Measurements from ENCODE around the gene MPZL2. TPM values are rescaled to one million over a fixed set of nuclear protein-coding genes. Genes with fewer than 3 reads are reported as not detected.
A peak's percentile ranks its signal among the peaks of the same experiment; 100 is the strongest.

The MPZL2 gene
- total RNA-seq (2014; rRNA removed; shearing (Covaris generic)) (2.8 and 4.2 TPM in 2 replicates), polyA plus RNA-seq (2016; fragmentation: Nextera tagmentation; extraction: Ambion mirVana) (2.1 and 2.6 TPM in 2 replicates)
- long read RNA-seq, partial matches to known transcripts = 0 of 2 reads
- long read RNA-seq, other reads (novel, unspliced or antisense) = 0 of 2 reads

DNA sequence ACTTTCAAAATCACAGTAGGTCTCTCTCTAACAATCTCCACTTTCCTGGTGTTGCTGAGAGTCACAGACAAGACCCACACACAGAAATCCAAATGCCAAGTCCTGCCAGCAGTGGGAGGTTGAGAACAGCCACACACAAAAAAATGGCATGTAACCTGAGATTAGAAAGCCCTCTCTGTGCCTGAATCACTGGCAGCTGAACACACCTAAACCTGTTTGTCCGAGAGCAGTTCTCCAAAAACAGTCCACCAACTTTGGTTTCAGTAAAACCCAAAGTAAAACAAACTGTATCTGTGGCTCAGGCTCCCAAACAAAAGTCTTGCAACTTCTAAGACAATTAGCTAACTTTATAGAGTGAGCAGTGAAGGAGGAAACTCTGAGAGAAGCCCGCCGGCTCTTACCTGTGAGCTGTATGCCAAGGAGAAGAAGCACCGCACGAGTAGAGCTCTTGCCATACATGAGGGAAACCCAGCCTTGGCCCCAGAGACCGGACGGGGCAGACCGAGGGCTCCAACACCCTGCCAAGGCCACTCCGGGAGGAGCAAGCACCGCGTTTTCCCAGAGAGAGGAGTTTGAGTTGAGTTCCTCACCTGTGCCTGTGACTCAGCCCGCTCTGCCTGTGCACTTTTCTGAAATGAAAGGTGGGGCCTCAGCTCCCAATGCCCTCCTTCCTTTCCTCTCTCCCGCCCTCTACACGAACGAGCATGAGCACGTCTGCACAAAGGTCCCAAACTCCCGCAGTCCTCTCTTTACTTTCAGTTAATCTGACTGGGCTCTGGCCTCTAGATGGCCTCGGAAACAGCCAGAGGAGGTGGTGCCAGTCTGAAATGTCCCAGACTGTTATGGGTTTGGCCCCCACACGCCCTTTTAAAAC lies at the start of gene MPZL2:
Gene MPZL2, minus strand, starts transcription at position 603 of the 874 bp plus-strand sequence. Its CDS starts 144 bp downstream, at position 459.
- no peaks in the 10 kb centered on the region for H3K9me2 ChIP-seq (ENCODE audit: insufficient read depth)
- peaks cover 31% of the 10 kb centered on the region for H3K4me1 Mint-ChIP-seq
- peaks cover 5% of the 10 kb centered on the region for H3K36me3 Mint-ChIP-seq (ENCODE audit: low read depth)
- peaks cover 30% of the 10 kb centered on the region for H3K27me3 Mint-ChIP-seq (ENCODE audit: insufficient read depth, low read depth, poor library complexity)
- no peak within 1 kb of the TSS for H3K27ac ChIP-seq (ENCODE audit: low read depth)
- no peaks in the 10 kb centered on the region for H3K36me3 ChIP-seq (ENCODE audit: insufficient read depth)
- peak; percentile 85 for ATAC-seq
- H3K27me3 ChIP-seq (ENCODE audit: insufficient read depth) = peaks cover 48% of the 10 kb centered on the region
- no peaks in the 10 kb centered on the region for H3K9me3 Mint-ChIP-seq
- peak within 1 kb of the TSS; percentile 73 for H3K4me2 ChIP-seq
- TF ChIP-seq POLR2AphosphoS5 (IDR thresholded peaks at IDR 0.05; ENCODE audit: low read depth) = 0 out of 2 replicates have a peak, but pooled peaks have one; percentile 11
- no peak for TF ChIP-seq STAT1 (IDR thresholded peaks at IDR 0.05; ENCODE audit: unreplicated experiment)
- H3K4me3 ChIP-seq = peak within 1 kb of the TSS; percentile 46
- H3K4me3 Mint-ChIP-seq = peak within 1 kb of the TSS; percentile 76
- peak within 1 kb of the TSS; percentile 21; the same call in 1 of the 2 replicates for H3K27ac Mint-ChIP-seq
- H3F3A ChIP-seq (replicated peaks; ENCODE audit: low read depth) = no peaks in the 10 kb centered on the region
- peaks cover 25% of the 10 kb centered on the region for H3K4me1 ChIP-seq (ENCODE audit: insufficient read depth)
- H4K20me1 ChIP-seq (replicated peaks; ENCODE audit: insufficient read depth) = no peaks in the 10 kb centered on the region
- peak within 1 kb of the TSS; percentile 94 for H2AFZ ChIP-seq
- peak; percentile 76 for DNase-seq (ENCODE audit: low spot score)
- no peaks in the 10 kb centered on the region for H3K79me2 ChIP-seq (replicated peaks; ENCODE audit: insufficient read depth)

GRCh38 chr11:118313242-118313641 lies 49.1 kb upstream of the MPZL2 start:
- no peaks in the 10 kb centered on the region for H3K9me3 Mint-ChIP-seq
- no peak overlapping the region for H3K27ac ChIP-seq (ENCODE audit: low read depth)
- TF ChIP-seq NANOG (IDR thresholded peaks at IDR 0.05; ENCODE audit: borderline replicate concordance) = no peak
- no peak for TF ChIP-seq EZH2phosphoT487 (IDR thresholded peaks at IDR 0.05; ENCODE audit: unreplicated experiment)
- TF ChIP-seq ZNF114 (CRISPR knock-in tag; IDR thresholded peaks at IDR 0.05) = no peak
- no peak for TF ChIP-seq ZNF462 (CRISPR knock-in tag; IDR thresholded peaks at IDR 0.05)
- H3F3A ChIP-seq (replicated peaks; ENCODE audit: low read depth) = peaks cover 9% of the 10 kb centered on the region
- no peak overlapping the region for H3K4me3 ChIP-seq
- H3K4me1 ChIP-seq (ENCODE audit: insufficient read depth) = peaks cover 23% of the 10 kb centered on the region
- DNase-seq (ENCODE audit: low spot score) = no peak
- ATAC-seq = no peak
- H3K4me3 Mint-ChIP-seq = no peak overlapping the region
- H3K27ac Mint-ChIP-seq = no peak overlapping the region
- peaks cover 7% of the 10 kb centered on the region for H3K27me3 Mint-ChIP-seq (ENCODE audit: insufficient read depth, low read depth, poor library complexity)
- peaks cover 23% of the 10 kb centered on the region for H3K4me1 Mint-ChIP-seq
- no peak overlapping the region for H2AFZ ChIP-seq
- H3K79me2 ChIP-seq (replicated peaks; ENCODE audit: insufficient read depth) = no peaks in the 10 kb centered on the region
- H3K36me3 Mint-ChIP-seq (ENCODE audit: low read depth) = no peaks in the 10 kb centered on the region
- no peaks in the 10 kb centered on the region for H3K9me2 ChIP-seq (ENCODE audit: insufficient read depth)
- H4K20me1 ChIP-seq (replicated peaks; ENCODE audit: insufficient read depth) = no peaks in the 10 kb centered on the region
- peaks cover 20% of the 10 kb centered on the region; the same call in 1 of the 2 replicates for H3K27me3 ChIP-seq (ENCODE audit: insufficient read depth)
- H3K4me2 ChIP-seq = no peak overlapping the region
- no peaks in the 10 kb centered on the region for H3K36me3 ChIP-seq (ENCODE audit: insufficient read depth)
